Measurements from ENCODE around the gene CDKN1B.

DNA sequence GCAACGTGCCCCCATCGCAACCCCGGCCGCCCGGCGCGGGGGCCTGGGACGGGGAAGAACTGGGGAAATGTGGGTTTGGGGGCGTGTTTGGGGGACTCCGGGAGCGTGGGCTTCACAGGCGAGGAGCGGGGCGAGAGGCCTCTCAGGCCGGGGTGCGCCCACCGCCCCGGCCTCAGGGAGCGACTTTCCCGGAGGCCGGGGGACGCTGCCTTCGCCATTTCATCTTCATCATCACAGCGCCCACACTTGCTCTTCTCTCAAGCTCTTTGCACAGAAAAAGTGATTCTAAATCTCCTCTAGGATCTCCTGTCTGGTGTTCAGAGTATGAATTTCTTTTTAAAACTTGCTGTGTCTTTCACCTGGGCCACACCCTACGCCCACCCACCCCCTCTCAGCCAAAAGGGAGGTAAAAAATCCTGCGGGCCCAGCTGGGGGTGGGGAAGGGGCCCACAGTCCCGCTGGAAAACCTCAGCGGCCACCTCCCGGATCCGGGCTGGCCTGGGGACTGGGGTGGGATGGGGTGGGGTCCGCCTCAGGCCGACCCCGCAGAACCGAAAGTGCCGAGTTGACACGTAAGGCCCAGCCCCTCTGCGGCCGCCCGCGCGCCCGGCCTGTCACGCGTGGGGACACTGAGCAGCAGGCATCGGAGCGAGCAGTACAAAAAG lies 7.4 kb downstream of the CDKN1B start:
- TF ChIP-seq, protein P1, sequence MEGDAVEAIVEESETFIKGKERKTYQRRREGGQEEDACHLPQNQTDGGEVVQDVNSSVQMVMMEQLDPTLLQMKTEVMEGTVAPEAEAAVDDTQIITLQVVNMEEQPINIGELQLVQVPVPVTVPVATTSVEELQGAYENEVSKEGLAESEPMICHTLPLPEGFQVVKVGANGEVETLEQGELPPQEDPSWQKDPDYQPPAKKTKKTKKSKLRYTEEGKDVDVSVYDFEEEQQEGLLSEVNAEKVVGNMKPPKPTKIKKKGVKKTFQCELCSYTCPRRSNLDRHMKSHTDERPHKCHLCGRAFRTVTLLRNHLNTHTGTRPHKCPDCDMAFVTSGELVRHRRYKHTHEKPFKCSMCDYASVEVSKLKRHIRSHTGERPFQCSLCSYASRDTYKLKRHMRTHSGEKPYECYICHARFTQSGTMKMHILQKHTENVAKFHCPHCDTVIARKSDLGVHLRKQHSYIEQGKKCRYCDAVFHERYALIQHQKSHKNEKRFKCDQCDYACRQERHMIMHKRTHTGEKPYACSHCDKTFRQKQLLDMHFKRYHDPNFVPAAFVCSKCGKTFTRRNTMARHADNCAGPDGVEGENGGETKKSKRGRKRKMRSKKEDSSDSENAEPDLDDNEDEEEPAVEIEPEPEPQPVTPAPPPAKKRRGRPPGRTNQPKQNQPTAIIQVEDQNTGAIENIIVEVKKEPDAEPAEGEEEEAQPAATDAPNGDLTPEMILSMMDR (IDR thresholded peaks at IDR 0.05; ENCODE audit: insufficient read depth, low read length): no peak
- TF ChIP-seq GABPA (IDR thresholded peaks at IDR 0.05; ENCODE audit: low read depth): no peak
- TF ChIP-seq, protein P2, sequence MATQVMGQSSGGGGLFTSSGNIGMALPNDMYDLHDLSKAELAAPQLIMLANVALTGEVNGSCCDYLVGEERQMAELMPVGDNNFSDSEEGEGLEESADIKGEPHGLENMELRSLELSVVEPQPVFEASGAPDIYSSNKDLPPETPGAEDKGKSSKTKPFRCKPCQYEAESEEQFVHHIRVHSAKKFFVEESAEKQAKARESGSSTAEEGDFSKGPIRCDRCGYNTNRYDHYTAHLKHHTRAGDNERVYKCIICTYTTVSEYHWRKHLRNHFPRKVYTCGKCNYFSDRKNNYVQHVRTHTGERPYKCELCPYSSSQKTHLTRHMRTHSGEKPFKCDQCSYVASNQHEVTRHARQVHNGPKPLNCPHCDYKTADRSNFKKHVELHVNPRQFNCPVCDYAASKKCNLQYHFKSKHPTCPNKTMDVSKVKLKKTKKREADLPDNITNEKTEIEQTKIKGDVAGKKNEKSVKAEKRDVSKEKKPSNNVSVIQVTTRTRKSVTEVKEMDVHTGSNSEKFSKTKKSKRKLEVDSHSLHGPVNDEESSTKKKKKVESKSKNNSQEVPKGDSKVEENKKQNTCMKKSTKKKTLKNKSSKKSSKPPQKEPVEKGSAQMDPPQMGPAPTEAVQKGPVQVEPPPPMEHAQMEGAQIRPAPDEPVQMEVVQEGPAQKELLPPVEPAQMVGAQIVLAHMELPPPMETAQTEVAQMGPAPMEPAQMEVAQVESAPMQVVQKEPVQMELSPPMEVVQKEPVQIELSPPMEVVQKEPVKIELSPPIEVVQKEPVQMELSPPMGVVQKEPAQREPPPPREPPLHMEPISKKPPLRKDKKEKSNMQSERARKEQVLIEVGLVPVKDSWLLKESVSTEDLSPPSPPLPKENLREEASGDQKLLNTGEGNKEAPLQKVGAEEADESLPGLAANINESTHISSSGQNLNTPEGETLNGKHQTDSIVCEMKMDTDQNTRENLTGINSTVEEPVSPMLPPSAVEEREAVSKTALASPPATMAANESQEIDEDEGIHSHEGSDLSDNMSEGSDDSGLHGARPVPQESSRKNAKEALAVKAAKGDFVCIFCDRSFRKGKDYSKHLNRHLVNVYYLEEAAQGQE (IDR thresholded peaks at IDR 0.05; ENCODE audit: insufficient replicate concordance, low read depth): no peak
- no peak for TF ChIP-seq SPI1 (IDR thresholded peaks at IDR 0.05; ENCODE audit: borderline replicate concordance, low read depth)
